Right lung (tissue), 5 donors: ENCODE results near the gene GALNT2. TPM values are rescaled to one million over a fixed set of nuclear protein-coding genes. Genes with fewer than 3 reads are reported as not detected.

ENCODE experiments used
- DNase-seq, 2 donors: peaks; one replicate each; pipeline ENCODE4 v3.0.0-alpha.2; 2013
- polyA plus RNA-seq, 5 donors: library from polyadenylated mRNA; unstranded; fragments of 120-200 nt; gene quantifications; one replicate each; pipeline versions ENCODE4 v1.2.1 to v1.2.3, GENCODE V29; 2013; ENCODE audit warnings: inconsistent platforms in 1 of 5, low replicate concordance in 1 of 5; ENCODE audit not compliant: insufficient read length in 5 of 5, insufficient read depth in 1 of 5

The GALNT2 gene
- polyA plus RNA-seq, 5 donors = 28.2 to 41.2 (median 36.2) TPM

DNA sequence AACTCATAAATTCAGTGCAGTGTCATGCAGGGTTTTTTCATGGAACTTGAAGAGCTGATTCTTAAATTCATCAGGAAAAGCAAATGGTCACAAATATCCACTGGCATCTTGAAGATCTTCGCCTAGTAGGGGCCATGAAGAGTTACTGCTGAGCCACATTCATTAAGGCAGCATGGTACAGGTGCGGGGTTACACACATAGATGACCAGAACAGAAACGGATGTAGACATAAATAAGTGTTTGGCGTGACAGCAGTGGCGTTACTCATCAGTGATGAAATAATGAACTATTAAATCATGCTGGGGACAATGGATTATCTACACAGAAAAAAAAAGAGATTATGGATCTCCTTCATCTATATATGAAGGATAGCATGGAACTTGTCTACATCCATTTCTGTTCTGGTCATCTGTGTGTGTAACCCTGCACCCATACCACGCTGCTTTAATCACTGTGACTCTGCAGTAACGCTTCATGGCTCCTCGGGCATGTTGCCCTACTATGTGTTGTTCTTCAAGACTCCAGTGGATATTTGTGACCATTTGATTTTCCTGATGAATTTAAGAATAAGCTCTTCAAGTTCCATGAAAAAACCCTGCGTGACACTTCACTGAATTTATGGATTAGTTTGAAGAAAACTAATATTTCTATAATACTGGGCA is 161.3 kb downstream of the GALNT2 start:
- DNase-seq = no peak

DNA sequence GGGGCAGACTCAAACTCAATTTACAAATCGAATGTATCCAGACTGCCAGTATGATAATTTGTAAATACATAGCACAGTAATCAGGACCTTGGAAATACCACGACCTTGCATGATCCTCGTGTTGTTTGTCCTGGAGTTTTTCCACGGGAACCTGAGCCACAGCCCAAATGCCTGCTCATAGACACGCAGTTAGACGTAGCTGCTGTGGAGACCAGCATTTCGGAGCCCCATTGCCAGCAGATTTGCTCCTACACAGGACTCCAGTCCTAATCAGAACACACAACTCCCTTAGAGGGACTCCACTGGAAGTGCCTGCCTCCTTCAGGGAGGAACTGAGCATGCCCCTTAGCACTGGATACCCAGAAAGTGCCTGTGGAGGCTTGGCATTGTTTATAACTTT is 163.2 kb downstream of the GALNT2 start:
- no peak for DNase-seq

- no peak for DNase-seq
Measured at GRCh38 chr1:230230948-230231773, 164.1 kb downstream of the GALNT2 start.

DNA sequence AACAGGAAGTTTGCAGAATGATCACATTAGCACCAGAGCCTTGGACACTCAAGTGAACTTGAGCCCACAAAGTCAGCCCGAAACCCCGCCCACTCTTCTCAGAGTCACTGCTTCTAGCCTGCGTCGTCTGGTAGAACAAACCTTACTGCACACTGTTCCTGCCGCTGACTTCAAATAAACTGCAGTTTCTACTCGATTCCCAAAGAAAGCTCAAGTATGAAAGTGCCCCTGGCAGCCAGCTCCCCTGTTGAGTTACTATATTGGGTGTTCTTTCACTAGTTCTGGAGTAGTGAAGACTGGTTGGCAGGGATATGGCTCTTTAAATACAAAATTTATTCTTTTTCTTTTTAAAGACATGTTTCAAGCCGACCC is 164.7 kb downstream of the GALNT2 start:
- DNase-seq = peak; percentile 46 to 60

DNA sequence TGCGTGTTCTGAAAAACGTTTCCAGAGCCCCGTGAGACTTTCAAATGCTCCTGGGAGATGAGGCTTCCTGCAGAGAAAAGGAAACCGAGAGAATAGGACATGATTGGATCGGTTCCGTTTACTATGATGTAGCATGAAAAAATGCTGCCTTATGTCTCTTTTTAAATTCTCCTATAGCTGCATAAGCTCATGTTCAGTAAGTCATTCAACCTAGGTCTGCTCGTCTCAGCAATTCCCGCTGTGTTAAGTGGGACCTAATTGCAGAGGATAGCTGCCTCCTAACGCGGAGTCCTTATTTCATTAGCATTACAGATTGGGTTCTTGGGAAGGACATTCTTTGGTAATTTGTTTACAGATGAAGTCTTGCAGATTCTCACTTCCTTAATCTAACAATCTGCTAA is 165.3 kb downstream of the GALNT2 start:
- DNase-seq = no peak

DNA sequence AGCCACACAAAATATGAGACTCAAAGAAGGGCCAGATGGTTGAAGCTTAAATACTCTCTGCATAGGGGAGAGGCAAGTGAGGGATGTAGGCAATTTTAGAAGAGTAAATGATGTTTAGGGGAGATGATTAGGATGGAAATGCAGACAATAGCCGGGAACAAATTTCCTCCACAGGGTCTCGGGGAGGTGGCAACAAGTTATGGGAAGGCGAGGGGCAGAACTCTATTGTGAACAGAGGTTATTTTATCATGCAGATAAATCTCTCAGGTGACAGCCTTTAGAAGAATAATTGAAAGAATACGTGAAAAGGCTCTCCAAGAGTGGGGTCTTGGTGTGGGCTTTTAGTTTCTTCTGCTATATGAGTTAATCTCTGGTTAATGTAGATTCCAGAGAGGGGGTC is 166.7 kb downstream of the GALNT2 start:
- no peak for DNase-seq

DNA sequence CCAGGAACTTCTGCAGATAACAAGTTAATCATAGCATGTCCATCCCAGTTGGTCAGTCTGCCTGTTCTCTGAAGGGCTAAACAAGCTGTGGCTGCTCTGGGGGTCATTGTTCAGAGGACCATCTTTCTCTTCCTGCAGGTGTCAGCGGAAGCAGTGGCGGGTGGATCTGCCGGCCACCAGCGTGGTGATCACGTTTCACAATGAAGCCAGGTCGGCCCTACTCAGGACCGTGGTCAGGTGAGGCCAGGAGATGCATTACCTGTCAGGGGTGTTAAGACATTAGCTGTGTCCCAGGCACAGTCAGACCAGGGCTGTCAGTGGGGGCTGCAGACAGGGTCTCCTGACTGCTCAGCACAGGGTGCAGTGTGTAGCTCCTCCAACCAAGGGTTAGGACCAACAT is 168.8 kb downstream of the GALNT2 start:
- DNase-seq = no peak

DNA sequence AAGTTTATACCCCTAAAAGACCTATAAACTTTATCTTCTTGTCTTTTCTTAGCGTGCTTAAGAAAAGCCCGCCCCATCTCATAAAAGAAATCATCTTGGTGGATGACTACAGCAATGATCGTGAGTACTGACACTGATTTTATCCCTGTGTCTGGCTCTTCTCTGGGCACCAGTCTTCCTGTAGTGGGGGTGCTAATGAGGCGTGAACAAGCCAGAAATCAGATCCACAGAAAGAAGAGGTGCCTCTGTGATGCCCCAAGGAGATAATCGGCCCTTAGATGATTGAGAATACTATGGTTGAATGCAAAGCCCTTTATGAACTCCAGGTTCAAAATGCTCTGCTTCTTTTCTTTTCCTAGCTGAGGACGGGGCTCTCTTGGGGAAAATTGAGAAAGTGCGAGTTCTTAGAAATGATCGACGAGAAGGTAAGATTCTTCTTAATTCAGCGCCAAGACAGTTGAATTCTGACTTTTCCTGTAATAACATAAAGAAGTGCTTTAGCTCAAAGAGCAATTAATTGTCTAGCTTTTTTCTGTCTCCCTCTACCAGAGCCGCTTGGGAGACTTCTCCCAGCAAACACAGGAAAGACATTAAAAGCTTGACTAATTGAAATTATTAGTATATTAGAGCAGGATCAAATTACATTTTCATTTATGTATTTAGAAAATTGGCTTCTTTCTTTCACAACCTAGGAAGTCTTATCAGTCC is 169.4 kb downstream of the GALNT2 start:
- DNase-seq = no peak

DNA sequence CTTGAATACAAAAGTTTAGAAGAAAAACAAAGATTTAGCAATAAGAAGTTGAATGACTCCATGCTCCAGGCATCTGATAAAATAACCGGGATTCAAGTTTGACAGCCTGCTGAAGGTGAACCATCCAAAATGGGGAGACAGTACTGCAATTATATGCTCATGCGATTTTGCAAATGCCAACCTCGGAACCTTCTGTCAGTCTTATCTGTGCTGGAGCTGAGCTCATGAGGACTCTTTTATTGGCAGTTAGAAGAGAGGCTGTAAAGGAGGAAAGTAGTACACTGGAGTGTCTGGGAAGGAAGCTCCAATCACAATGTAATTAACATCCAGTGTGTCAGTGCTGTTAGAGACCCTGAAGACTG is 170.0 kb downstream of the GALNT2 start:
- no peak for DNase-seq

DNA sequence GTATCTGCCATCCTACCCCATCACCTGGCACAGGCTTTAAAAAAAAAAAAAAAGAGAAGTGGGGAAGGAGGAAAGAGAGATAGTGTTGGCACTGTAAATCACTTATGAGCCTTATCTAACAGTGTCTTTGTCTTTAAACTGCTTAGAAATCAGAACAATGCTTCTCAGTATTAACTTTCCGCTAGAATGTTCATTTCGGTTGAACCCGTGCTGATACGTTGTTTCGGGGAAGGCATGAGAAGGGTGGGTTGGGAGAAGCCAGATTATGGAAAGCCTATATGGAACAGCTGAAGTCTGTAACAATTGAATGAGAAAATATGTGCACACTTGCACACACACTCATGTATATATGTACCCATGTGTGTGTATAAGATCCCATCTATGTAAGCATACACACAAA is 170.8 kb downstream of the GALNT2 start:
- DNase-seq = no peak

DNA sequence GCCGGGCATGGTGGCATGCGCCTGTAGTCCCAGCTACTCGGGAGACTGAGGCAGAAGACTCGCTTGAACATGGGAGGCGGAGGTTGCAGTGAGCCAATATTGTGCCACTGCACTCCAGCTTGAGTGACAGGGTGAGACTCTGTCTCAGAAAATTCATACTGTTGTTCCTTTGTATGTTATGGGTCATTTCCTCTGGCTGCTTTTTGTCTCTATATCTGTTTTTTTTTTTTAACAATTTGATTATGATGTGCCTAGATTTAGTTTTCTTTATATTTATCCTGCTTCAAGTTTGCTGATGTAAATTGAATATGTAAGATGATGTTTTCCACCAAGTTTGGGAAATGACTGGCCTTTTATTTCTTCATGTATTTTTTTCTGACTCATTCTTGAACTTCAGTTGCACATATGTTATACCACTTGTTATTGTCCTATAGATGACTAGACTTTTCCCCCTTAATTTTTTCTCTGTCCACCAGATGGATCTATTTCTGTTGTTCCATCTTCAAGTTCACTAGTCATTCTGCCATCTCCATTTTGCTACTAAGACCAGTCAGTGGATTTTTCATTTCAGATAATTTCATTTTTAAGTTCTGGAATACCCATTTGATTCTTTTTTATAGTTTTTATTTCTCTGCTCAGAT is 173.5 kb downstream of the GALNT2 start:
- no peak for DNase-seq

- no peak for DNase-seq
Measured at GRCh38 chr1:230242326-230242725, 175.3 kb downstream of the GALNT2 start.

GRCh38 chr1:230243146-230243545 is 176.1 kb downstream of the GALNT2 start:
- DNase-seq = no peak

DNA sequence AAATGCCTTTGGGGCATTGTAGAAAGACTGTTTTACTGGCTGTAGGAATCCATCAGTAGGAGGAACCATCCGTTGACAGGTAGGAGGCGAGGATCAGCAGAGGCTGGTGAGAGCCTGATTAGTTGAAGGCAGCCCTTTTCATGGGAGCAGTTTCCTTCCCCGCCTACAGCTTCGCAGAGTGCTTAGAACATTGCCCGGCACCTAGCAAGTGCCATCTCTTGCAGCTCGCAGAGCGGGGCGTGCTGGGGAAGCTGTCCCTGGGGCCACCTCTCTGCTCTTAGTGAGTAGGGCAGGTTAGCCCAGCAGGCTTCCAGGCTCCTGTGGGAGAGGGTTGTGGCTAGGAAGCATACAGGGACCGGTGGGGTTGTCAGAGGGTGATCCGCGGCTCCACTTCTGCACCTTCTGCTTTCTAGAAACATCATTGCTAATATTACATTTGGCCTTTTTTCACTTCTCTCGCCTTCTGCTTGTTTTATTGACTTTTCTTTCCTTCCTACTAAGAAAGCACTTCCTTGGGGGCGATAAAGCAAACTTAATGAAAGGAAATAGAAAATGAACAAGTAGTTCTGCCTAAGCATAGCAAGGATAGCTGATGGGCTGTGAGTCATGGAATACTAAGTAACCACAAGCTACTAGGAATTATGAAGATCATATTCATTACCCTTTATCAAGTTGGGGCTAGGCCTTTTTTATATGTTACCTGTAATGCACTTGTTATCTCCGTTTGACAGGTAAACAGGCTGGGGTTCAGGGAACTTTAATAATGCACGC is 176.7 kb downstream of the GALNT2 start:
- DNase-seq = no peak

DNA sequence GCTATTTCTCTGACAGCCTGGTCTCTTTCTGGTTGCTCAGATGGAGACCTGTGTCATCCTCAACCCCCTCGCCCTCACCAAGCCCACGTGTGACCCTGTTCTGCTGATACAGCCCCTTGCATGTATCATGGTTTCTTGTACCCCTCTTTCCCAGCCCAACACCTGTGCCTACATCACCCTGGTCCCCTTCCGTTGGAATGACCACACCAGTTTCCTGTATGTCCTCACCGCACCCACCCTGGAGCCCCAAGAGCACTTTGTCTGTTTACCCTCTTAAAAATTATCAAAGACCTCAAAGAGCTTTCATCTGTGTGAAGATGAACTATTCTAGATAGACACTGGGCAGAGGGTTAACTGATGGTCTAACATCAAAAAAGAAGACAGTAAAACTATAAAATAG is 179.5 kb downstream of the GALNT2 start:
- DNase-seq = no peak

DNA sequence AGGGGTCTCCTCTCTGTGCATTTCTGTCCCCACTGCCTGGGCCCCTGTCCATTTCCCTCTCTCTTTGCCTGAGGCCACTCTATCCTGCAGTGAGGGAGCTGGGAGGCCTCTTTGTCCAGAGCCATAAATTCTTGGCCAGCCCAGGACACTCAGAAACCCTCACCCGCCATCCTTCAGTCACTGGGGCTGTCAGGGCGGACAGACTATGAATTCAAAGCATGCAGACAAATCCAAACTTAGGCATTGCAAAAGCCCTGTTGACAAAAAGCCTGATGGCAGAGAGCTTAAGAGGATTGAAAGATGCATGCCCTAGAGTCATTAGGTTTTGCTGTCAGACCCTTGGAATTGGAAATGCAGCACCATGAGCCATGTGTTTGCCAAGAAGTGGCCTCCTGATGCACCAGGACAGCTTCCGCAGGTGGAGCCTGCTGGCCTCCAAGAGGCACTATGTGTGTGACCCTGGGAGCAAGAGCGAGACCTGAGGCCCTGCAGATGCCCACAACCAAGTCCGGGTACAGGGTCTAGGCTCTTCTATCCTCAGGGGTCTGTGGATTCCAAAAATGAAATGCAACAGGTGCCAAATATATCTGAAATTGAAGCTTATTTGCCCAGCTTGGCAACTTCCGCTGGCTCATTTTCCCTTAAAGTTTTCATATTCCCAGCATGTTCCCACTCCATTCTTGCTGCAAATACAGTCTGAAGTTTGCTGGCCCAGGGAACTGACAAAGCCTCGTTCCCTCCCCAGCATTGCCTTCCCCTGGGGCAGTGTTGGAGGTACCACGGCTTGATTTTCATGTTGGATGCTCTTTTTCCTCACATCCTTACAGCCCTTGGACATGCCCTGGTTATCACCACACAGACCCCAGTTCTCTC is 181.2 kb downstream of the GALNT2 start:
- DNase-seq = no peak

DNA sequence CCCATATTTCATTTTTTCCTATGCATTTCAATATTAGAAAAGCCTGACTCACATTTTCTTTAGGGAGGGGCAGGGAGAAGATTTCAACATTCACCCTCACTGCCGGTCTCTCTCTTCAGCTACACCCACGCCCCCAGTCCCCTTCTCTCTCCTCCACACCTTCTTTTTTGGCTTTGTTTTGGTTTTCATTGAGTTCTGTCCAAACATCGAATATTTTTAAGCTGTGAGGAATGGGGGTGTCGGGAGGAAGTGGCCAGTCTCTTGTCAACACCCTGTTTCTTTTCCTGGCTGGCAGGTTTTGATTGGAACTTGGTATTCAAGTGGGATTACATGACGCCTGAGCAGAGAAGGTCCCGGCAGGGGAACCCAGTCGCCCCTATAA is 181.8 kb downstream of the GALNT2 start:
- no peak for DNase-seq

DNA sequence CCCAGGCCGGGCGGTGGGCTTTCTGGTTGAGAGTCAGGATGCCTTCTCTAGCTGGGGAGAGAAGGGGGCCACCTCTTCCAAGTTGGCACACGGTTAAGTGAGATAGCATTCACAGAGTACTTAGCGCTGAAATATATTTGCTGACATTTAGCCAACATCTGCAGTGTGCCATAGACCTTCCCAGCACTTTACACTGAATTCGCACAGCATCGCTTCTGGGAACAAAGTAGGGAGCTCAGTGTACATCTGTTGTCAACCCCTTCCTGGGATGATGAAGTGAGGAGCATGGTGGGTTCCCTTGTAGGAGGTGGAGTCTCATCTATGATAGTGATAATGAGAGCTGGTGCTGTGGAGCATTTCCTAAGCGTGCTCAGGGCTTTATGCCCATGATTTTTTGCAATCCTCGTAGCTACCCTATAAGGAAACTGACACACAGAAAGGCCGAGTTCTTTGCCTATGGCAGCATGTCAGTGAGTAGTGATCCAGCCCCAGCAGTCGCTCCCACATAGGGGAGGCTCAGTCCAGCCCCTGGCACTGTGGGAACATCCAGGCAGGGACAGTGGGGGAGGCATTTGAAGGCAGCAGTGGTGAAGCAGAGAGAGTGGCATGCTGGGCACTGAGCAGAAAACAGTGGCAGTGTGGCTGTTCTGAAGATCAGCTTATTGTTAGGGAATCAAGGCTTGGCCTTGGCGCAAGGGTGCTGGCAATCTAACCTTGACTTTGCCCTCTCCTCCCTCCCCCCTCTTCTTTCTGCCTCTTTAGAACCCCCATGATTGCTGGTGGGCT is 182.8 kb downstream of the GALNT2 start:
- no peak for DNase-seq

DNA sequence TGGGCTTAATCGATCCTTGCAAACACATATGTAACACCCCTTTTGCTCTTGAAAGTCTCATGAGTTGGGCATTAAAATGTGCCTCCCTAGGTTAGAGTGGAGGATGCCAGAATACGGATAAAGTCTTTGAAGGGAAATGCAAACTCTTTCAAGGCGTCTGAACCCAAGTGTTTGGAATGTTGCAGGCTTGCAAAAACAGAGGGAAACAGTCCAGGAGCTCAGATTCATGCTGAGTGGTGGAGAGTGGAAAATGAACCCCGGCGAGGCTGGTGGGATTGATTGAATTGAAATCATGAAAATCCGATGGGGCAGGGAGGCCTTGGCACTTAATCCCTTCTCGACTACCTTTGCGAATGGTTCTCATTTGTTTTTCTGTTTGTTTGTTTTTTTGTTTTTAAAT is 183.6 kb downstream of the GALNT2 start:
- DNase-seq = no peak

DNA sequence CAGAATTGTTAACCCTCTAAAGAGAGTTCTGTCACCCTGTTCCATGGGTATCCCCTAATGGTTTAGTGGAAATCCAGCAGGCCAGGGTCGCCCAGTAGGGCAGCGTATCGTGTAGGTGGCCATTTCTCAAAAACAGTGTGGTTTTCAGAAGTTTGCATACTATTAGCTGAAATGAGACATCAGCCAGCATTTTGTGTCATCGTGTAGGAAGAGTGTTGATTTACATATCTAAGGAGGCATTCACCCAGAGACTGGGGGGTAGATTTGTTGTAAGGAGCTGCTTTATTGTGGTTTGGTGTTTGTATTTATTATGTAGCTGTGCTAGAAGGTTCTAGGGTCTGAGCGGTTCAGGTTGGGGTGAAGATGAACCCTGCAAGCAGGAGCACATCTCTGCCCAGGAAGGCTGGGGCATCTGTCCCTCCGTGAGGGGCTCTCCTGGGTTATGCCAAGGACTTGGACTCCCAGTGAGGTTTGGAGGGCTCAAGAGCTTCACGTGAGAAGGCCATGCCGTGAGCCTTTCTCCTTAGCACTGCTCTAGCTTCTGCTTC is 184.7 kb downstream of the GALNT2 start:
- no peak for DNase-seq
